ENCODE measurements around the gene KCNK4. TPM values are rescaled to one million over a fixed set of nuclear protein-coding genes. Genes with fewer than 3 reads are reported as not detected.

KCNK4 gene
- total and polyA plus RNA-seq, 4 donors: not detected

GRCh38 chr11:64316672-64317324 lies 25.7 kb downstream of the KCNK4 start:
- H3K36me3 ChIP-seq (ENCODE audit: control insufficient read depth in 4 of 4, insufficient read depth in 3 of 4, low read depth in 1 of 4, low read length in 3 of 4): peaks cover 4 to 41% (median 12%) of the 10 kb centered on the region in 4 donors
- peaks cover 5 to 43% (median 32%) of the 10 kb centered on the region in 4 donors for H3K4me1 ChIP-seq (ENCODE audit: control insufficient read depth in 4 of 4, insufficient read depth in 4 of 4, low read length in 3 of 4)
- 3% methylated on average over 32 of the region's 32 CpGs for WGBS
- H3K9ac ChIP-seq (ENCODE audit: low read depth in 1 of 2, low read length in 2 of 2): peak overlapping the region; percentile 61 to 77
- TF ChIP-seq RAD21 (IDR thresholded peaks at IDR 0.05): peak in 1 of 2 donors; percentile 29
- TF ChIP-seq, protein P1, sequence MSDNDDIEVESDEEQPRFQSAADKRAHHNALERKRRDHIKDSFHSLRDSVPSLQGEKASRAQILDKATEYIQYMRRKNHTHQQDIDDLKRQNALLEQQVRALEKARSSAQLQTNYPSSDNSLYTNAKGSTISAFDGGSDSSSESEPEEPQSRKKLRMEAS (IDR thresholded peaks at IDR 0.05): no peak
- no peaks in the 10 kb centered on the region for H3K27me3 ChIP-seq (ENCODE audit: control insufficient read depth in 4 of 4, insufficient read depth in 4 of 4, low read length in 3 of 4)
- H3K9me3 ChIP-seq (ENCODE audit: control insufficient read depth in 4 of 4, low read length in 3 of 4): no peaks in the 10 kb centered on the region
- H3K4me3 ChIP-seq (ENCODE audit: low read depth in 1 of 3, low read length in 3 of 3): peak overlapping the region; percentile 54 to 76 (median 63)
- peak overlapping the region; percentile 93 to 98 for H3K27ac ChIP-seq (ENCODE audit: low read depth in 1 of 2, low read length in 2 of 2)
- DNase-seq (ENCODE audit: low spot score): no peak

DNA sequence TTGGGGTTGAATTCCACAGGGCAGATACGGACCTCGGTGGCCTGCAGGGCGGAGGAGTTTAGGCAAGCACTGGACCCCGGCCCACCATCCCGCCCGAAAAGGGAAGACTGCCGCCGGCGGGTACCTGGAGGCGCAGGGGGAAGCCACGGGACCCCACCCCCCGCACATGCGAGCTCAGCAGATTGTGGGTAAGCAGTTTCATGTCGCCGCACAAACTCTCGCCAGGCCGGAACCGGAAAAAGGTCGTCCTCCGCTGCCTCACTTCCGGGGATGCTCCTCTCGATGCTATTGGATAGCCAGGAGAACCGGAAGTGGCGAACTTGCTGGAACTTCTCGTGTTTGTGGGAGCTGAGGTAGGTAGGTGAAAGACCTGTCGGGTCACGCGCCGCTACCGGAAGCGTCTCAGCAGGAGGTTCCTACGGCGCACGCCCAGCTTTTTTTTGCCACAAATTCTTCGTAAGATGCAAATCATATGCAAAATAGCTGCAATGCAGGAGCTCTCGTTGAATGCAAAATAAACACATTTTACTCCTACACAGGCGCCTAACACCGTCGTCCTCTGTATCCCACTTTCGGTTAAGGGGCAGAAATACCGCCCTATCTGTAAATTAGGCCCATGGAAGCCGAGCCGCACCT lies 26.3 kb downstream of the KCNK4 start, which contains the start of gene TRMT112:
Gene TRMT112 (minus strand): TSS at position 235 of the 636 bp plus-strand sequence. CDS start 33 bp downstream, at position 202.
- Histone ChIP-seq H3K27me3 (ENCODE audit: control insufficient read depth in 4 of 4, insufficient read depth in 4 of 4, low read length in 3 of 4) (no peaks in the 10 kb centered on the region), H3K4me1 (ENCODE audit: control insufficient read depth in 4 of 4, insufficient read depth in 4 of 4, low read length in 3 of 4) (peaks cover 5 to 42% (median 31%) of the 10 kb centered on the region in 4 donors)
- DNase-seq (ENCODE audit: low spot score): peak; percentile 92

More for the DNA sequence above, 26.3 kb downstream of the KCNK4 start, which contains the start of gene TRMT112:
- peak; percentile 82 to 83 for TF ChIP-seq RXRA (IDR thresholded peaks at IDR 0.05)
- TF ChIP-seq YY1 (IDR thresholded peaks at IDR 0.05): no peak
- TF ChIP-seq EGR1 (IDR thresholded peaks at IDR 0.05; ENCODE audit: low read depth in 2 of 2): peak in 1 of 2 donors; percentile 68
- peak in 1 of 2 donors; percentile 26 for TF ChIP-seq JUND (IDR thresholded peaks at IDR 0.05)
- TF ChIP-seq, protein P2, sequence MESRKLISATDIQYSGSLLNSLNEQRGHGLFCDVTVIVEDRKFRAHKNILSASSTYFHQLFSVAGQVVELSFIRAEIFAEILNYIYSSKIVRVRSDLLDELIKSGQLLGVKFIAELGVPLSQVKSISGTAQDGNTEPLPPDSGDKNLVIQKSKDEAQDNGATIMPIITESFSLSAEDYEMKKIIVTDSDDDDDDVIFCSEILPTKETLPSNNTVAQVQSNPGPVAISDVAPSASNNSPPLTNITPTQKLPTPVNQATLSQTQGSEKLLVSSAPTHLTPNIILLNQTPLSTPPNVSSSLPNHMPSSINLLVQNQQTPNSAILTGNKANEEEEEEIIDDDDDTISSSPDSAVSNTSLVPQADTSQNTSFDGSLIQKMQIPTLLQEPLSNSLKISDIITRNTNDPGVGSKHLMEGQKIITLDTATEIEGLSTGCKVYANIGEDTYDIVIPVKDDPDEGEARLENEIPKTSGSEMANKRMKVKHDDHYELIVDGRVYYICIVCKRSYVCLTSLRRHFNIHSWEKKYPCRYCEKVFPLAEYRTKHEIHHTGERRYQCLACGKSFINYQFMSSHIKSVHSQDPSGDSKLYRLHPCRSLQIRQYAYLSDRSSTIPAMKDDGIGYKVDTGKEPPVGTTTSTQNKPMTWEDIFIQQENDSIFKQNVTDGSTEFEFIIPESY (IDR thresholded peaks at IDR 0.05): peak; percentile 61
- TF ChIP-seq, protein P3, sequence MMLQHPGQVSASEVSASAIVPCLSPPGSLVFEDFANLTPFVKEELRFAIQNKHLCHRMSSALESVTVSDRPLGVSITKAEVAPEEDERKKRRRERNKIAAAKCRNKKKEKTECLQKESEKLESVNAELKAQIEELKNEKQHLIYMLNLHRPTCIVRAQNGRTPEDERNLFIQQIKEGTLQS (IDR thresholded peaks at IDR 0.05): no peak
- TF ChIP-seq NR2F2 (IDR thresholded peaks at IDR 0.05): peak; percentile 57
- TF ChIP-seq FOXA2 (IDR thresholded peaks at IDR 0.05): peak; percentile 5
- peak; percentile 99 for TF ChIP-seq GABPA (IDR thresholded peaks at IDR 0.05 in 1 of 2, conservative IDR thresholded peaks at IDR 0.05 in 1 of 2)
- no peak for TF ChIP-seq TAF1 (conservative IDR thresholded peaks at IDR 0.05)
- peak in 1 of 2 donors; percentile 16 for TF ChIP-seq HNF4A (conservative IDR thresholded peaks at IDR 0.05)
- TF ChIP-seq FOXA1 (IDR thresholded peaks at IDR 0.05): no peak
- TF ChIP-seq, protein P4, sequence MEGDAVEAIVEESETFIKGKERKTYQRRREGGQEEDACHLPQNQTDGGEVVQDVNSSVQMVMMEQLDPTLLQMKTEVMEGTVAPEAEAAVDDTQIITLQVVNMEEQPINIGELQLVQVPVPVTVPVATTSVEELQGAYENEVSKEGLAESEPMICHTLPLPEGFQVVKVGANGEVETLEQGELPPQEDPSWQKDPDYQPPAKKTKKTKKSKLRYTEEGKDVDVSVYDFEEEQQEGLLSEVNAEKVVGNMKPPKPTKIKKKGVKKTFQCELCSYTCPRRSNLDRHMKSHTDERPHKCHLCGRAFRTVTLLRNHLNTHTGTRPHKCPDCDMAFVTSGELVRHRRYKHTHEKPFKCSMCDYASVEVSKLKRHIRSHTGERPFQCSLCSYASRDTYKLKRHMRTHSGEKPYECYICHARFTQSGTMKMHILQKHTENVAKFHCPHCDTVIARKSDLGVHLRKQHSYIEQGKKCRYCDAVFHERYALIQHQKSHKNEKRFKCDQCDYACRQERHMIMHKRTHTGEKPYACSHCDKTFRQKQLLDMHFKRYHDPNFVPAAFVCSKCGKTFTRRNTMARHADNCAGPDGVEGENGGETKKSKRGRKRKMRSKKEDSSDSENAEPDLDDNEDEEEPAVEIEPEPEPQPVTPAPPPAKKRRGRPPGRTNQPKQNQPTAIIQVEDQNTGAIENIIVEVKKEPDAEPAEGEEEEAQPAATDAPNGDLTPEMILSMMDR (IDR thresholded peaks at IDR 0.05; ENCODE audit: low read depth, low read length, missing input control): no peak
- TF ChIP-seq HNF4G (IDR thresholded peaks at IDR 0.05): no peak
- no peak for TF ChIP-seq REST (IDR thresholded peaks at IDR 0.05)
- no peak for TF ChIP-seq RAD21 (IDR thresholded peaks at IDR 0.05)
- TF ChIP-seq SP1 (IDR thresholded peaks at IDR 0.05): peak; percentile 84
- TF ChIP-seq, protein P1 (IDR thresholded peaks at IDR 0.05): peak; percentile 94
- Histone ChIP-seq H3K27ac (ENCODE audit: low read depth in 1 of 2, low read length in 2 of 2) (peak within 1 kb of the TSS; percentile 93 to 98), H3K4me3 (ENCODE audit: low read depth in 1 of 3, low read length in 3 of 3) (peak within 1 kb of the TSS; percentile 63 to 77 (median 76)), H3K9ac (ENCODE audit: low read depth in 1 of 2, low read length in 2 of 2) (peak within 1 kb of the TSS; percentile 61 to 77), H3K9me3 (ENCODE audit: control insufficient read depth in 4 of 4, low read length in 3 of 4) (no peaks in the 10 kb centered on the region), H3K36me3 (ENCODE audit: control insufficient read depth in 4 of 4, insufficient read depth in 3 of 4, low read depth in 1 of 4, low read length in 3 of 4) (peaks cover 4 to 44% (median 12%) of the 10 kb centered on the region in 4 donors)
- under 1% methylated on average over 43 of the region's 43 CpGs for WGBS

Data from liver (tissue), 9 donors.